Pancreas (tissue), 10 donors: Measurements from ENCODE around the gene KRT86. TPM values are rescaled to one million over a fixed set of nuclear protein-coding genes. Genes with fewer than 3 reads are reported as not detected.

ENCODE experiments used
- ATAC-seq, 4 donors: fragments of 200-7000 bp; cut with Tn5 transposase; one replicate each; pipeline versions ENCODE4 v1.8.0 to v1.9.1; 2020; ENCODE audit warnings: mild to moderate bottlenecking in 4 of 4, moderate library complexity in 4 of 4
- DNase-seq, 6 donors: peaks; one replicate each; pipeline ENCODE4 v3.0.0-alpha.2; 2020
- FAIRE-seq: peaks from 2 replicates; lab custom pipeline; 2012; peaks lifted over from hg19 to GRCh38; lab: Jason Lieb, UNC
- H3K27ac ChIP-seq, 4 donors: fragments of 200-600 bp; sonication (generic); 1 replicate in 3 of 4; 2 replicates in 1 of 4; pipeline versions ENCODE4 v1.5.0 to v1.8.0; 2020
- H3K27me3 ChIP-seq, 4 donors: fragments of 200-600 bp; one replicate each; pipeline ENCODE4 v1.8.0; 2021
- H3K36me3 ChIP-seq, 3 donors: fragments of 200-600 bp; sonication (generic) in 1 of 3; one replicate each; pipeline versions ENCODE4 v1.5.0 to v1.8.0; 2020 to 2021
- H3K4me1 ChIP-seq, 3 donors: fragments of 200-600 bp; one replicate each; pipeline ENCODE4 v1.8.0; 2021
- H3K4me3 ChIP-seq, 4 donors: fragments of 200-600 bp; sonication (generic) in 2 of 4; one replicate each; pipeline versions ENCODE4 v1.5.0 to v1.8.0; 2020 to 2021
- H3K9me3 ChIP-seq, 4 donors: fragments of 200-600 bp; one replicate each; pipeline ENCODE4 v1.8.0; 2021
- CTCF ChIP-seq, 4 donors: fragments of 200-600 bp; sonication (generic) in 3 of 4; IDR thresholded peaks; one replicate each; pipeline versions ENCODE4 v1.5.0 to v1.8.0; 2021; ENCODE audit warnings: antibody characterized with exemption in 4 of 4
- WGBS, 2 donors: extraction: QIAGEN DNeasy Blood & Tissue Kit; methylation state at CpG; one replicate each; pipeline ENCODE4 v1.1.7; 2013; 5-methylcytosine and 5-hydroxymethylcytosine counted together
- intact Hi-C, 3 donors: fragments of 100-400 bp; cut with DNase I; formaldehyde crosslinking; loops; one replicate each; pipeline versions ENCODE4 v1.11.1 to v1.14.2; 2022
- polyA plus RNA-seq, 2 donors: library from polyadenylated mRNA; stranded (reverse); fragments of 200-250 nt; gene quantifications; one replicate each; pipeline ENCODE4 v1.2.3, GENCODE V29; 2013
- total RNA-seq, 6 donors: library from RNA; stranded (reverse); fragmentation: NEBNext Ultra II Directional in 4 of 6; extraction: Animal tissue kit (Norgen Biotek cat#: 25700) in 4 of 6; gene quantifications; one replicate each; pipeline versions ENCODE4 v1.2.1 to v1.2.4, GENCODE V29; 2021 to 2023
- donor health status: healthy with polysubstance abuse.
- donor health status: DM: no; HTN: no; CAD: no; lungs with moderate emphysema.
- donor health status: DM: no; HTN: no; CAD: no.
- donor health status: control.
- donor health status: control.
- donor health status: Bipolar disorder and iron deficiency.
- donor health status: DM: yes; HTN: yes; CAD: no.
- donor health status: DM: no; HTN: no; CAD: no.
- donor health status: DM: no; HTN: no; CAD: no.
- donor health status: DM: yes; HTN: yes; CAD: no.

KRT86 gene
- total and polyA plus RNA-seq, 8 donors: 0.60 to 3.3 (median 1.8) TPM

- Histone ChIP-seq H3K36me3 (no peaks in the 10 kb centered on the region), H3K9me3 (no peaks in the 10 kb centered on the region), H3K4me1 (no peaks in the 10 kb centered on the region), H3K4me3 (no peak overlapping the region), H3K27ac (no peak overlapping the region), H3K27me3 (no peaks in the 10 kb centered on the region)
- intact Hi-C loops: no loop called here
- peak in 1 of 6 donors; percentile 29 for DNase-seq
- WGBS, 2 donors: 67 to 71% methylated on average over 11 of the region's 11 CpGs
- FAIRE-seq: no peak
- ATAC-seq: peak in 1 of 4 donors; percentile 20
- peak in 2 of 4 donors; percentile 24 to 28 for TF ChIP-seq CTCF (IDR thresholded peaks at IDR 0.05)
These were observed 31.7 kb downstream of the KRT86 start for GRCh38 chr12:52305921-52306705.

GRCh38 chr12:52306731-52307130, 32.3 kb downstream of the KRT86 start:
- Histone ChIP-seq H3K9me3 (no peaks in the 10 kb centered on the region), H3K4me1 (no peaks in the 10 kb centered on the region), H3K27ac (no peak overlapping the region), H3K4me3 (no peak overlapping the region), H3K36me3 (no peaks in the 10 kb centered on the region), H3K27me3 (no peaks in the 10 kb centered on the region)
- intact Hi-C loops: no loop called here
- ATAC-seq (no peak), DNase-seq (no peak), FAIRE-seq (no peak)
- 88 to 94% methylated on average over 2 of the region's 2 CpGs for WGBS, 2 donors
- TF ChIP-seq CTCF (IDR thresholded peaks at IDR 0.05): no peak

DNA sequence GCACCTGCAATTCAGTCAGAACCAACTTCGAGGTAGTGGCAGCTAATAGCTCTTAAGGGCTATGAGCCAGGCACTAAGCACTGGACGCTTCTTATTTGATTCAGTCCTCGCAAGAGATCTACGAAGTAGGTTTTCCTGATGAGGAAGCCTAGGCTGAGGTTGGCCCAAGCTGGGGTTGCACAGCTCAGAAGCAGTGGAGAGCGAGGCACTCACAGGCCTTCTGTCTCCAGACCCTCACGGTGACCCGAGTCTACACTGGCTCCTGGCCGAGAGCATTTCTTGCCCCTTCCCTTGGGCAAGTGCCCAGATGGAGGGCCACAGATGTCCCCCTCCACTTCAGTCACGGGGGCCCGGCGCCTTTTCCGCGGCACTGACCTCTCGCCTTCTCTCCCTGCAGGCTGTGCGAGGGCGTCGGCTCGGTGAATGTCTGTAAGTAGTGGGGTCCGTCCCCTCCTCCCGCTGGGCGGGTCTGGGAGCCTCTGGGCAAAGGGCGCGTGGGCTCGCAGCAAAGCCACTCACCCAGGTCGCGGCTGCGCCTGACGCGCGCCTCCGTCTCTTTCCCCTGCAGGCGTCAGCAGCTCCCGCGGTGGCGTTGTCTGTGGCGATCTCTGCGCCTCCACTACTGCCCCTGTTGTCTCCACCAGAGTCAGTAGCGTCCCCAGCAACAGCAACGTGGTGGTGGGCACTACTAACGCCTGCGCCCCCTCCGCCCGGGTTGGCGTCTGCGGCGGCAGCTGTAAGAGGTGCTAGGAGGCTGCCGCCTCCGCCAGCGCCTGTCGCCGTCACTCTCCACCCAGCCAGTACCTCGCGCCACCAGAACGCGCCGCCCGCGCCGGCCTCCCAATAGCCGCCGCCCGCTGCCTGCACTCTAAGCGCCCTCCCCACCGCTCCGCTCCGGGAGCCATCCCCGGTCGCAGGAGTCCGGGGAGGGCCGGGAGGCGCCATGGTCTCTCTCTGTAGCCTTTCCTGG, 33.7 kb downstream of the KRT86 start:
- H3K9me3 ChIP-seq: no peaks in the 10 kb centered on the region
- no peaks in the 10 kb centered on the region for H3K36me3 ChIP-seq
- intact Hi-C loops: no loop called here
- H3K27me3 ChIP-seq: no peaks in the 10 kb centered on the region
- peak in 2 of 4 donors; percentile 5 to 21 for TF ChIP-seq CTCF (IDR thresholded peaks at IDR 0.05)
- DNase-seq: peak; percentile 47 to 85 (median 66)
- H3K4me3 ChIP-seq: peak overlapping the region; percentile 3 to 41 (median 16)
- peak; percentile 92 to 95 (median 94) for ATAC-seq
- no peak for FAIRE-seq
- peak overlapping the region in 1 of 4 donors; percentile 44 for H3K27ac ChIP-seq
- WGBS, 2 donors: 10 to 17% methylated on average over 67 to 71 of the region's 71 CpGs
- H3K4me1 ChIP-seq: no peaks in the 10 kb centered on the region

- TF ChIP-seq CTCF (IDR thresholded peaks at IDR 0.05): no peak
- no peak for FAIRE-seq
- peak overlapping the region in 1 of 4 donors; percentile 44 for H3K27ac ChIP-seq
These were observed 34.5 kb downstream of the KRT86 start for GRCh38 chr12:52308806-52309425.

More at GRCh38 chr12:52308806-52309425, 34.5 kb downstream of the KRT86 start:
- peak overlapping the region in 3 of 4 donors; percentile 8 to 41 (median 25) for H3K4me3 ChIP-seq
- WGBS, 2 donors: 65 to 66% methylated on average over 15 of the region's 15 CpGs
- no peaks in the 10 kb centered on the region for H3K4me1 ChIP-seq
- no peaks in the 10 kb centered on the region for H3K9me3 ChIP-seq
- intact Hi-C loops: no loop called here
- no peaks in the 10 kb centered on the region for H3K27me3 ChIP-seq
- DNase-seq (no peak), ATAC-seq (peak in 2 of 4 donors; percentile 10 to 11)
- H3K36me3 ChIP-seq: no peaks in the 10 kb centered on the region
